ENCODE measurements around the gene RAD51B. TPM values are rescaled to one million over a fixed set of nuclear protein-coding genes. Genes with fewer than 3 reads are reported as not detected.

The RAD51B gene
- total RNA-seq, 1 experiment from 2014 or later: 29.9 TPM

DNA sequence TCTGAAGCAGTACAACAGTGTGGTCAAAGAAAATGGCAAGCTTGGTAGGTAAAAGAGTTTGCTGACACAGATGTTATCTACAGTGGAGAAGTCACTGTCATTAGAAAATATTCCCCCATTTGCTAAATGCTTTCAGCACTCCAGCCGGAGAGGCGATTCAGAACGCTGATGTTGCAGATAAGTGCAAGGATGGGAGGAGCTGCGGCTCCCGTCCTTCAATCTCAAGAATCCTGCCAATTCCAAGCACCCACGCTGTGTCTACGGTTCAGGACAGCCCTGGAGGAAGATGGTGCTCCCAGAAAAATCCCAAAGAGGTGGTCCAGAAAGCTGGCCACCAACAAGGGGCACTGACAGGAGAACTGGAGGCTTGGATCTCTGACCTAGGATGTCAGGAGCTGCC, 894.2 kb downstream of the RAD51B start:
- Histone ChIP-seq H3K79me2 (ENCODE audit: low read depth) (no peaks in the 10 kb centered on the region), H3K9me2 (ENCODE audit: insufficient read depth) (no peaks in the 10 kb centered on the region), H3K27me3 (ENCODE audit: insufficient read depth, low read depth) (no peaks in the 10 kb centered on the region), H3K4me1 (replicated peaks; ENCODE audit: insufficient read depth) (no peaks in the 10 kb centered on the region), H2AFZ (no peak overlapping the region), H3K36me3 (ENCODE audit: low read depth) (no peaks in the 10 kb centered on the region), H4K20me1 (ENCODE audit: insufficient read depth) (no peaks in the 10 kb centered on the region), H3K4me2 (no peak overlapping the region), H3K9me3 (ENCODE audit: insufficient read depth, low read depth) (no peaks in the 10 kb centered on the region), H3K4me3 (no peak overlapping the region), H3K27ac (no peak overlapping the region), H3F3A (ENCODE audit: insufficient read depth, low read depth) (no peaks in the 10 kb centered on the region)
- ChIA-PET CTCF (interaction anchor here (0.5 kb wide), 1 partner anchor 1123 kb away, joined by 4 read pairs; no protein-coding TSS in a partner anchor), POLR2A (ENCODE audit: unreplicated experiment) (no interaction called here)
- TF ChIP-seq, protein P1, sequence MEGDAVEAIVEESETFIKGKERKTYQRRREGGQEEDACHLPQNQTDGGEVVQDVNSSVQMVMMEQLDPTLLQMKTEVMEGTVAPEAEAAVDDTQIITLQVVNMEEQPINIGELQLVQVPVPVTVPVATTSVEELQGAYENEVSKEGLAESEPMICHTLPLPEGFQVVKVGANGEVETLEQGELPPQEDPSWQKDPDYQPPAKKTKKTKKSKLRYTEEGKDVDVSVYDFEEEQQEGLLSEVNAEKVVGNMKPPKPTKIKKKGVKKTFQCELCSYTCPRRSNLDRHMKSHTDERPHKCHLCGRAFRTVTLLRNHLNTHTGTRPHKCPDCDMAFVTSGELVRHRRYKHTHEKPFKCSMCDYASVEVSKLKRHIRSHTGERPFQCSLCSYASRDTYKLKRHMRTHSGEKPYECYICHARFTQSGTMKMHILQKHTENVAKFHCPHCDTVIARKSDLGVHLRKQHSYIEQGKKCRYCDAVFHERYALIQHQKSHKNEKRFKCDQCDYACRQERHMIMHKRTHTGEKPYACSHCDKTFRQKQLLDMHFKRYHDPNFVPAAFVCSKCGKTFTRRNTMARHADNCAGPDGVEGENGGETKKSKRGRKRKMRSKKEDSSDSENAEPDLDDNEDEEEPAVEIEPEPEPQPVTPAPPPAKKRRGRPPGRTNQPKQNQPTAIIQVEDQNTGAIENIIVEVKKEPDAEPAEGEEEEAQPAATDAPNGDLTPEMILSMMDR (conservative IDR thresholded peaks at IDR 0.05): no peak
- no peak for TF ChIP-seq EZH2 (IDR thresholded peaks at IDR 0.05; ENCODE audit: low read depth)
- no TSS peak for BruUV-seq (replicated peaks)
- intact Hi-C loops (cut with micrococcal nuclease; ENCODE audit: unreplicated experiment): no loop called here
- no peak for DNase-seq

DNA sequence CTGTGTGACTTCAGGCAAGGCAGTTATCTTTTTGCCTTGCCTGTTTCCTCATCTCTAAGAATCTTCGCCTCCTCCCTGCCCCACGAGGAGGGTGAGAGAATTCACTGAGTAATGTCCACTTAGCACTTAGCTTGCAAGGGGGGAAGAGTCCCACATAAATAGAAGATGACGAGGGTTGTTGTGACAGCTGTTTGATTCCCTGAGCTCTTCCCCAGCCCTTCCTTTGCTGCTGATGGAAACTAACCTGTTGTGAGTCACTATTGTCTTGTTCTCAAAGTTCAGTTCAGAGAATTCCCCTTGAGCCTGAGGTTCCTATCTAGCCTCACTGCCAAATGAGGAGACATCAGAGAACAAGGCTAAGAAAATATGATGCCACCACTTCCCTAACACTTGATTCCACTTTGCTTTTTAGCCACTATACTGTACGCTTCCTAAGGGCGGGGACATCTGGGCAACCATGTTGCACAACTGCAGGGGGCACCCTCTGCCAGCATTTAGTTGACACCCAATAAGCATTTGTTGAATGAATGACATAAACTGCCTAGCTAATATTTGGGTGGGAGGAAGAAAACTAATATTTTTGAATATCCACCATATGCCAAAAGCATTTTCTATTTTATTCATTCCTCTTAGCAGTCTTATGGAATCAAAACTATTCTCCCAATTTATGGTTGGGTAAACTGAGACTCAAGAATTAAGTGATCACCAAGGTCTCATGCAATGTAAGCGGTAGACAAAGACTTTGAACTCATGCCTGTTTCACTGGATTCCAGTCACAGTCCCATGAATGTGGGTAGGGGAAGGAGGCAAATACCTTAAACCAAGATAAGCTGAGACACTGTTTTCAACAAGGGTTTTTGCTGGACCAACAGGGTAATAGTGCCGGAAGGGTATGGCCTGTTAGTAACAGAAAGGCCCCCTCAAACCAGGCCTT, 895.7 kb downstream of the RAD51B start:
- CTCF ChIA-PET: no interaction called here
- no peak for DNase-seq
- POLR2A ChIA-PET (ENCODE audit: unreplicated experiment): interaction anchor here (0.7 kb wide), 1 partner anchor 12 kb away, joined by 5 read pairs; no protein-coding TSS in a partner anchor

DNA sequence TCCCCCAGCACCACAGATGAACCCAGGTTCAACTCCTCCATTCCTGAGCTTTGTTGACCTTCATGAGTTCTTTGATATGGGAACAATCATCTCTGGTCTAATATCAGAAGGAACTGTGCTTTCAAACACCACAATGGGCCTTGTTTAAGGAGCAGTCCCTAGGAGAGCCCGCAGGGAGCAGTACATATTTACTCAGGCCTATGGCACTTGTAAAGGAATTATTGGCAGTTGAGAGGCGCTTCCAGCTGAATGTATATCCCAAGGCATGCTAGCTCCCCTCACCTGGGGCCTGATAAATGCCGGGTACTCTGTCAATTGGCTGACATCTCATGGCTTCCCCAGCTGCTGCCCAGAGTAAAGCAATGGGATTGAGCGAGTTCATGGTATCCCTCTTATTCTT, 897.1 kb downstream of the RAD51B start:
- Histone ChIP-seq H3K4me1 (replicated peaks; ENCODE audit: insufficient read depth) (no peaks in the 10 kb centered on the region), H3K27ac (no peak overlapping the region), H3K9me2 (ENCODE audit: insufficient read depth) (no peaks in the 10 kb centered on the region), H3K36me3 (ENCODE audit: low read depth) (no peaks in the 10 kb centered on the region), H3K79me2 (ENCODE audit: low read depth) (no peaks in the 10 kb centered on the region), H3K4me2 (no peak overlapping the region), H3K27me3 (ENCODE audit: insufficient read depth, low read depth) (no peaks in the 10 kb centered on the region), H4K20me1 (ENCODE audit: insufficient read depth) (no peaks in the 10 kb centered on the region), H3K4me3 (no peak overlapping the region), H3F3A (ENCODE audit: insufficient read depth, low read depth) (no peaks in the 10 kb centered on the region), H3K9me3 (ENCODE audit: insufficient read depth, low read depth) (peaks cover 6% of the 10 kb centered on the region; the same call in 1 of the 2 replicates), H2AFZ (no peak overlapping the region)
- TF ChIP-seq, protein P1 (conservative IDR thresholded peaks at IDR 0.05): no peak
- TF ChIP-seq EZH2 (IDR thresholded peaks at IDR 0.05; ENCODE audit: low read depth): no peak
- DNase-seq: no peak
- no TSS peak for BruUV-seq (replicated peaks)
- POLR2A ChIA-PET (ENCODE audit: unreplicated experiment): interaction anchor here (0.7 kb wide), 1 partner anchor 248 kb away, joined by 6 read pairs; no protein-coding TSS in a partner anchor
- intact Hi-C loops (cut with micrococcal nuclease; ENCODE audit: unreplicated experiment): no loop called here
- CTCF ChIA-PET: no interaction called here

More for the DNA sequence above, 895.7 kb downstream of the RAD51B start:
- Histone ChIP-seq H3K27ac (no peak overlapping the region), H3K27me3 (ENCODE audit: insufficient read depth, low read depth) (no peaks in the 10 kb centered on the region), H3K4me2 (no peak overlapping the region), H3F3A (ENCODE audit: insufficient read depth, low read depth) (no peaks in the 10 kb centered on the region), H3K9me3 (ENCODE audit: insufficient read depth, low read depth) (peaks cover 2% of the 10 kb centered on the region; the same call in 1 of the 2 replicates), H3K9me2 (ENCODE audit: insufficient read depth) (no peaks in the 10 kb centered on the region), H3K4me3 (no peak overlapping the region), H4K20me1 (ENCODE audit: insufficient read depth) (no peaks in the 10 kb centered on the region), H3K36me3 (ENCODE audit: low read depth) (no peaks in the 10 kb centered on the region), H2AFZ (no peak overlapping the region), H3K4me1 (replicated peaks; ENCODE audit: insufficient read depth) (no peaks in the 10 kb centered on the region), H3K79me2 (ENCODE audit: low read depth) (no peaks in the 10 kb centered on the region)
- TF ChIP-seq, protein P1 (conservative IDR thresholded peaks at IDR 0.05): no peak
- BruUV-seq (replicated peaks): no TSS peak
- intact Hi-C loops (cut with micrococcal nuclease; ENCODE audit: unreplicated experiment): no loop called here
